Tibial nerve (tissue), 3 donors: ENCODE results near the gene PTGFRN.

Source experiments
- CTCF ChIP-seq, 5 experiments: fragments of 200-600 bp in 3 of 5; fragments of 450-650 bp in 2 of 5; sonication (generic) in 3 of 5; IDR thresholded peaks; one replicate each; pipeline ENCODE4 v1.5.1; 2016 to 2019; ENCODE audit warnings: antibody characterized with exemption in 5 of 5, mild to moderate bottlenecking in 3 of 5, moderate library complexity in 2 of 5
- POLR2A ChIP-seq, 2 donors: fragments of 450-650 bp; IDR thresholded peaks; one replicate each; pipeline ENCODE4 v1.6.1; 2017; ENCODE audit warnings: antibody characterized with exemption in 2 of 2, mild to moderate bottlenecking in 2 of 2, moderate library complexity in 2 of 2

DNA sequence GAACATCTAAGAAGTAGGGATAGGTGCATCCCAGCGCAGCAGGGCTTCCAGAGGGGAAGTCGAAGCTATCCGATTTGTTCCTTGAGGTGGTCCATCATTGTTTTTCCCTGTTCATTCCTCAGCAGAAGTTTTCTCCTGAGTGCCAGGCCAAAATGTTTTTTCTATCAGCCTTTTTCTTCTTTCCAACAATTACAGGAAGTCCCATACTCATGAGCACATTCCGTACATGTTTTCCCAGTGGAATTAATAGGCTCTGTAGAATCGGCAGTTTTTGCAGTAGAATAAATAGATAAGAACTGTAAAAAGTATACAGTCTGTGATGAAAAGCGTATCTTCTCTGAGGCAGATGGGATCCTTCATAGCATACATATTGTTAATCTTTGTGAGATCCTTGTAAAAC lies 116.6 kb downstream of the PTGFRN start:
- TF ChIP-seq POLR2A (IDR thresholded peaks at IDR 0.05) (no peak), CTCF (IDR thresholded peaks at IDR 0.05) (no peak)
